ENCODE results near the gene ENDOD1.
A peak's percentile ranks its signal among the peaks of the same experiment; 100 is the strongest.
"Not testable (repeated sequence)": the region's sequence is repeated elsewhere in the genome, so short reads cannot be mapped to it uniquely, and the experiment has no call there.

Gene ENDOD1

GRCh38 chr11:95089620-95090542, at the start of gene ENDOD1:
TSS of gene ENDOD1 (plus strand) at chr11:95089846. CDS start at chr11:95089928, 82 bp downstream.
- peak; percentile 64 to 66 for DNase-seq (ENCODE audit: low read depth in 2 of 2)

GRCh38 chr11:95042239-95042638, 47.4 kb upstream of the ENDOD1 start:
- DNase-seq (ENCODE audit: low read depth in 2 of 2): no peak

- DNase-seq (ENCODE audit: low read depth in 2 of 2): no peak
Observed at GRCh38 chr11:95042906-95043305, 46.7 kb upstream of the ENDOD1 start.

GRCh38 chr11:95044010-95044409, 45.6 kb upstream of the ENDOD1 start:
- no peak for DNase-seq (ENCODE audit: low read depth in 2 of 2)

- DNase-seq (ENCODE audit: low read depth in 2 of 2): no peak
Observed at GRCh38 chr11:95045812-95046211, 43.8 kb upstream of the ENDOD1 start.

GRCh38 chr11:95049122-95049521, 40.5 kb upstream of the ENDOD1 start, which contains the start of gene KDM4F:
TSS of gene KDM4F (plus strand) at chr11:95049422.
- not testable (repeated sequence) for DNase-seq (ENCODE audit: low read depth in 2 of 2)

GRCh38 chr11:95050595-95051202, 38.9 kb upstream of the ENDOD1 start:
- no peak for DNase-seq (ENCODE audit: low read depth in 2 of 2)

- no peak for DNase-seq (ENCODE audit: low read depth in 2 of 2)
Observed at GRCh38 chr11:95054356-95054755, 35.3 kb upstream of the ENDOD1 start.

- DNase-seq (ENCODE audit: low read depth in 2 of 2): no peak
Observed at GRCh38 chr11:95055283-95055897, 34.3 kb upstream of the ENDOD1 start.

GRCh38 chr11:95057959-95058358, 31.7 kb upstream of the ENDOD1 start:
- DNase-seq (ENCODE audit: low read depth in 2 of 2): no peak

GRCh38 chr11:95058621-95059020, 31.0 kb upstream of the ENDOD1 start:
- no peak for DNase-seq (ENCODE audit: low read depth in 2 of 2)

- DNase-seq (ENCODE audit: low read depth in 2 of 2): no peak
Observed at GRCh38 chr11:95059046-95059445, 30.6 kb upstream of the ENDOD1 start.

- no peak for DNase-seq (ENCODE audit: low read depth in 2 of 2)
Observed at GRCh38 chr11:95065336-95065735, 24.3 kb upstream of the ENDOD1 start.

GRCh38 chr11:95066716-95067038, 23.0 kb upstream of the ENDOD1 start, which contains the start of gene SRSF8:
TSS of gene SRSF8 (plus strand) at chr11:95066919. CDS start at chr11:95067227, 308 bp downstream.
- no peak for DNase-seq (ENCODE audit: low read depth in 2 of 2)

- DNase-seq (ENCODE audit: low read depth in 2 of 2): peak; percentile 37 to 48
Observed at GRCh38 chr11:95067039-95067840, 22.4 kb upstream of the ENDOD1 start.

GRCh38 chr11:95067841-95068219, 21.8 kb upstream of the ENDOD1 start:
- no peak for DNase-seq (ENCODE audit: low read depth in 2 of 2)

- DNase-seq (ENCODE audit: low read depth in 2 of 2): peak; percentile 23
Observed at GRCh38 chr11:95068549-95068948, 21.1 kb upstream of the ENDOD1 start.

- no peak for DNase-seq (ENCODE audit: low read depth in 2 of 2)
Observed at GRCh38 chr11:95070471-95070870, 19.2 kb upstream of the ENDOD1 start.

- no peak for DNase-seq (ENCODE audit: low read depth in 2 of 2)
Observed at GRCh38 chr11:95072948-95073347, 16.7 kb upstream of the ENDOD1 start.

GRCh38 chr11:95074792-95075563, 14.7 kb upstream of the ENDOD1 start:
- no peak for DNase-seq (ENCODE audit: low read depth in 2 of 2)

GRCh38 chr11:95076416-95076815, 13.2 kb upstream of the ENDOD1 start:
- DNase-seq (ENCODE audit: low read depth in 2 of 2): no peak
